HCT116 (cell line): ENCODE measurements around the gene SOCS3.

Experiments used
- CEBPB ChIP-seq: IDR thresholded peaks from 2 replicates; pipeline ENCODE4 v1.6.1; 2012; ENCODE audit warnings: low read depth
- CTCF ChIP-seq, 3 experiments: fragments of 200-600 bp in 1 of 3; sonication (generic) in 1 of 3; IDR thresholded peaks in 2 of 3; conservative IDR thresholded peaks in 1 of 3; 2 replicates each; pipeline ENCODE4 v1.5.1; 2012 to 2017; ENCODE audit warnings: low read depth in 2 of 3, low read length in 2 of 3, antibody characterized with exemption in 1 of 3, borderline replicate concordance in 1 of 3, control low read depth in 1 of 3, mild to moderate bottlenecking in 1 of 3, mixed read lengths in 1 of 3, mixed run types in 1 of 3, moderate library complexity in 1 of 3; ENCODE audit not compliant: insufficient read depth in 1 of 3
- EZH2 ChIP-seq: fragments of 200-600 bp; sonication (generic); IDR thresholded peaks from 2 replicates; pipeline ENCODE4 v1.6.1; 2017; ENCODE audit warnings: antibody characterized with exemption, mixed run types
- FOSL1 ChIP-seq: IDR thresholded peaks from 2 replicates; pipeline ENCODE4 v1.6.1; 2012; ENCODE audit warnings: low read depth
- JUND ChIP-seq: IDR thresholded peaks from 2 replicates; pipeline ENCODE4 v1.6.1; 2012
- POLR2A ChIP-seq: IDR thresholded peaks from 2 replicates; pipeline ENCODE4 v1.7.0; 2011; ENCODE audit warnings: borderline replicate concordance; ENCODE audit not compliant: insufficient read depth, insufficient read length; ENCODE audit errors: extremely low read depth
- POLR2AphosphoS5 ChIP-seq: IDR thresholded peaks from 2 replicates; pipeline ENCODE4 v1.6.1; 2011; ENCODE audit warnings: mild to moderate bottlenecking, low read depth, low read length, moderate library complexity
- RAD21 ChIP-seq: IDR thresholded peaks from 2 replicates; pipeline ENCODE4 v1.6.1; 2012; ENCODE audit warnings: low read depth, mild to moderate bottlenecking
- ZNF274 ChIP-seq: fragments of 200-500 bp; sonication (Bioruptor generic); IDR thresholded peaks from 2 replicates; pipeline ENCODE4 v1.6.1; 2014; ENCODE audit warnings: mild to moderate bottlenecking, low read depth, low read length, inconsistent platforms

GRCh38 chr17:78383725-78384471 is 24.0 kb upstream of the SOCS3 start:
- no peak for TF ChIP-seq ZNF274
- no peak for TF ChIP-seq CTCF (IDR thresholded peaks at IDR 0.05 in 2 of 3, conservative IDR thresholded peaks at IDR 0.05 in 1 of 3; ENCODE audit: borderline replicate concordance in 1 of 3, insufficient read depth in 1 of 3, low read depth in 2 of 3, low read length in 2 of 3)
- TF ChIP-seq EZH2 = no peak
- no peak for TF ChIP-seq JUND
- no peak for TF ChIP-seq POLR2AphosphoS5
- no peak for TF ChIP-seq CEBPB
- TF ChIP-seq RAD21 = no peak
- TF ChIP-seq POLR2A = no peak
- no peak for TF ChIP-seq FOSL1
